ENCODE data around the gene FZD8. TPM values are rescaled to one million over a fixed set of nuclear protein-coding genes. Genes with fewer than 3 reads are reported as not detected.

The FZD8 gene
- polyA plus RNA-seq, 3 donors: 0.04 to 0.24 TPM; not detected in 1

DNA sequence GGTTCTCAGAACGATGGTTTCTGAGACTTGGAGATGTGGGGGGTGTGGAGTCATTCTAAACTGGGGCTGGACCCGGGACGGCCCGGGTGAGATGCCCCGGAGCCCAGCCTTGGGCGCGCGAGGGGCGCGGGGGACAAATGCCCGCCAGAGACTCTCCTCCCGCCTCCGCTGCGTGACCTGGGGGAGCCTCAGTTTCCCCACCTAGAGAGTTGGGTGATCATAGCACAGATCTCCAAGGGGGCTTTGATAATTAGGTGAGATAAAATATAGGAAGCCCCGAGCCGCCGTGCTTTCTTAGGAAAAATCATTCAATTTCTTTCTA, 658 bp upstream of the FZD8 start:
- Histone ChIP-seq H3K27me3 (ENCODE audit: control insufficient read depth in 2 of 2, insufficient read depth in 2 of 2, low read length in 2 of 2) (peaks cover 55 to 69% of the 10 kb centered on the region in 2 donors), H3K36me3 (replicated peaks in 1 of 2; ENCODE audit: control insufficient read depth in 1 of 2, insufficient read depth in 2 of 2, low read length in 2 of 2) (no peaks in the 10 kb centered on the region), H3K9me3 (replicated peaks in 1 of 2; ENCODE audit: control insufficient read depth in 1 of 2, insufficient read depth in 1 of 2, low read length in 2 of 2) (peaks cover 3 to 21% of the 10 kb centered on the region in 2 donors), H3K9ac (ENCODE audit: insufficient read depth, low read length, poor library complexity, severe bottlenecking) (no peak overlapping the region), H3K79me2 (ENCODE audit: insufficient read depth, low read length) (no peaks in the 10 kb centered on the region), H3K4me1 (ENCODE audit: control insufficient read depth in 1 of 2, insufficient read depth in 2 of 2, low read length in 2 of 2) (peaks cover 34 to 46% of the 10 kb centered on the region in 2 donors), H3K4me2 (replicated peaks; ENCODE audit: extremely low read depth, low read length, poor library complexity, severe bottlenecking) (peak overlapping the region; percentile 79), H3K4me3 (replicated peaks in 1 of 3; ENCODE audit: low read depth in 2 of 3, low read length in 3 of 3) (peak overlapping the region in 2 of 3 experiments; percentile 25 to 70), H3K27ac (ENCODE audit: low read depth in 1 of 2, low read length in 2 of 2) (no peak overlapping the region), H4K20me1 (ENCODE audit: insufficient read depth, low read length) (no peaks in the 10 kb centered on the region), H2AFZ (ENCODE audit: insufficient read depth, low read depth, low read length, poor library complexity, severe bottlenecking) (peak overlapping the region; percentile 78)
- DNase-seq: no peak
- no peak for TF ChIP-seq CTCF (IDR thresholded peaks at IDR 0.05)
- WGBS (ENCODE audit: insufficient coverage): 3% methylated on average over 13 of the region's 17 CpGs
- H3K27ac Mint-ChIP-seq: no peak overlapping the region
- H3K4me3 Mint-ChIP-seq: peak overlapping the region; percentile 74 to 88
- peaks cover 0 to 6% of the 10 kb centered on the region in 2 donors for H3K36me3 Mint-ChIP-seq
- intact Hi-C loops (cut with micrococcal nuclease): no loop called here
- H3K27me3 Mint-ChIP-seq (ENCODE audit: low read depth in 3 of 3): peaks cover 67 to 73% (median 69%) of the 10 kb centered on the region in 3 donors
- peaks cover 0 to 37% (median 25%) of the 10 kb centered on the region in 7 donors for H3K9me3 Mint-ChIP-seq
- H3K4me1 Mint-ChIP-seq: peaks cover 32% of the 10 kb centered on the region

DNA sequence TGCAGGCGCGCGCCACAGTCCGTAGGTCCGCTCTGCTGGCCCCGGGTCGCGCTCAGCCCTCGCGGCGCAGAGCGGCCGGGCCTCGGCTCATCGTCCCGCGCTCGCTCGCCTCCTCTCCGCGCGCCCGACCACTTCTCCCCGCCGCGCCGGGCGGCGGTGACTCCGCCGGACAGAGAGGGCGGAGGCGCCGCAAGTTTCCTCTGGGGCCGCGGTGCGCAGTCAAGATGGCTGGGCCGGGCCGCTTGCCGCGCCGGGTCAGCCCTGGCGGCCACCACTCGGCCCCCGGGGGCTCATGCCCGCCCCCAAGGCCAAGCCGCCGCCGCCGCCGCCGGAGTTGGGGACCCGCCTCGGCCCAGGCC, 441 bp downstream of the FZD8 start:
- Histone ChIP-seq H3K9ac (ENCODE audit: insufficient read depth, low read length, poor library complexity, severe bottlenecking) (peak overlapping the region; percentile 32), H3K4me3 (replicated peaks in 1 of 3; ENCODE audit: low read depth in 2 of 3, low read length in 3 of 3) (peak overlapping the region; percentile 25 to 70 (median 39)), H3K79me2 (ENCODE audit: insufficient read depth, low read length) (no peaks in the 10 kb centered on the region), H4K20me1 (ENCODE audit: insufficient read depth, low read length) (no peaks in the 10 kb centered on the region), H3K4me2 (replicated peaks; ENCODE audit: extremely low read depth, low read length, poor library complexity, severe bottlenecking) (peak overlapping the region; percentile 79), H3K36me3 (replicated peaks in 1 of 2; ENCODE audit: control insufficient read depth in 1 of 2, insufficient read depth in 2 of 2, low read length in 2 of 2) (no peaks in the 10 kb centered on the region), H3K9me3 (replicated peaks in 1 of 2; ENCODE audit: control insufficient read depth in 1 of 2, insufficient read depth in 1 of 2, low read length in 2 of 2) (peaks cover 0 to 21% of the 10 kb centered on the region in 2 donors), H3K4me1 (ENCODE audit: control insufficient read depth in 1 of 2, insufficient read depth in 2 of 2, low read length in 2 of 2) (peaks cover 34 to 46% of the 10 kb centered on the region in 2 donors), H3K27me3 (ENCODE audit: control insufficient read depth in 2 of 2, insufficient read depth in 2 of 2, low read length in 2 of 2) (peaks cover 66 to 80% of the 10 kb centered on the region in 2 donors), H2AFZ (ENCODE audit: insufficient read depth, low read depth, low read length, poor library complexity, severe bottlenecking) (peak overlapping the region; percentile 78), H3K27ac (ENCODE audit: low read depth in 1 of 2, low read length in 2 of 2) (no peak overlapping the region)
- Mint-ChIP-seq H3K27ac (no peak overlapping the region), H3K4me3 (peak overlapping the region; percentile 46 to 56), H3K9me3 (peaks cover 0 to 35% (median 25%) of the 10 kb centered on the region in 7 donors), H3K36me3 (peaks cover 0 to 7% of the 10 kb centered on the region in 2 donors), H3K4me1 (peaks cover 32% of the 10 kb centered on the region), H3K27me3 (ENCODE audit: low read depth in 3 of 3) (peaks cover 77 to 84% (median 78%) of the 10 kb centered on the region in 3 donors)
- no peak for TF ChIP-seq CTCF (IDR thresholded peaks at IDR 0.05)
- intact Hi-C loops (cut with micrococcal nuclease): no loop called here
- WGBS (ENCODE audit: insufficient coverage): under 1% methylated on average over 54 of the region's 54 CpGs
- peak in 1 of 3 donors; percentile 7 for DNase-seq
